ENCODE results near the gene RIPK4.

DNA sequence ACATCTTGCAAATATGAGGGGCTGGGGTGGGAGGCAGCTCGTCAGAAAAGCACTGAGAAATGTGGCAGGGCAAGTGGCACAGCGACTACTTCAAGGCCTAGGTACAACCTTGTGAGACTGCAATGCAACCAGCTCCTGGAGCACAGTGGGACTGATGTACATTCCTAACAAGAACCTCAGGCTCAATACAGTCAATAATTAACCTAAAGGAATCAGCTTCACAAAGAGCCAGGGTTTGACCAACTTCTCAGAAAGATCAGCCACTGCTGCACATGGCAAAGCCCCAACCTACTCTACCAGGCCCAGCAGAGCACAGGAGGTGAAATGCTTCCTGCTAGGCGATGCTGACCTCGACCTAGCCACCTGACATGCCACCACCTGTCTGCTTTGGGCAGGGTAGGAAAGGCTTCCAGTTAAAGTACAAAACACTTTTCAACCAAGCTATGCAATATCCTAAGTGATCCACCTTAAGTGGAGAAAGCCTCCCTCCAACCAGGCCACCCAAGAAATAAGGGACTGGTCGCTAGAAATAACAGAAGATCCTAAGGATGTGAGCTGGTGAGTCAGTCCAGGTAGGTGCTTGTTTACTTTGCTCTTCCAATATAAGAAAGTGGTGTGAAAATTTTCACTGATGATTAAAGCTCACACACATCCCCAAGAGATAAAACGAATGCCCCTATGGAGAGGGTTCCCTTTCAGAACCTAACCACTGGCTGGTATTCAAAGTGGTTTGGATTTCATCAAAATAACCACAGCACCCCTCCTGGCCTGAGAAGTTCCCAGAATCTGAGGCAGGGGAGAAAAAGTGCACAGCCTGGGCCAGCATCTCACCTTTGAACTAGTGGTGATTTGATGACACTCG lies 2.1 kb downstream of the RIPK4 start:
- TF ChIP-seq ZNF396 (CRISPR knock-in tag; IDR thresholded peaks at IDR 0.05; ENCODE audit: borderline replicate concordance), result no peak
- TF ChIP-seq, protein P1, sequence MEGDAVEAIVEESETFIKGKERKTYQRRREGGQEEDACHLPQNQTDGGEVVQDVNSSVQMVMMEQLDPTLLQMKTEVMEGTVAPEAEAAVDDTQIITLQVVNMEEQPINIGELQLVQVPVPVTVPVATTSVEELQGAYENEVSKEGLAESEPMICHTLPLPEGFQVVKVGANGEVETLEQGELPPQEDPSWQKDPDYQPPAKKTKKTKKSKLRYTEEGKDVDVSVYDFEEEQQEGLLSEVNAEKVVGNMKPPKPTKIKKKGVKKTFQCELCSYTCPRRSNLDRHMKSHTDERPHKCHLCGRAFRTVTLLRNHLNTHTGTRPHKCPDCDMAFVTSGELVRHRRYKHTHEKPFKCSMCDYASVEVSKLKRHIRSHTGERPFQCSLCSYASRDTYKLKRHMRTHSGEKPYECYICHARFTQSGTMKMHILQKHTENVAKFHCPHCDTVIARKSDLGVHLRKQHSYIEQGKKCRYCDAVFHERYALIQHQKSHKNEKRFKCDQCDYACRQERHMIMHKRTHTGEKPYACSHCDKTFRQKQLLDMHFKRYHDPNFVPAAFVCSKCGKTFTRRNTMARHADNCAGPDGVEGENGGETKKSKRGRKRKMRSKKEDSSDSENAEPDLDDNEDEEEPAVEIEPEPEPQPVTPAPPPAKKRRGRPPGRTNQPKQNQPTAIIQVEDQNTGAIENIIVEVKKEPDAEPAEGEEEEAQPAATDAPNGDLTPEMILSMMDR (IDR thresholded peaks at IDR 0.05), result no peak
- TF ChIP-seq, protein P2, sequence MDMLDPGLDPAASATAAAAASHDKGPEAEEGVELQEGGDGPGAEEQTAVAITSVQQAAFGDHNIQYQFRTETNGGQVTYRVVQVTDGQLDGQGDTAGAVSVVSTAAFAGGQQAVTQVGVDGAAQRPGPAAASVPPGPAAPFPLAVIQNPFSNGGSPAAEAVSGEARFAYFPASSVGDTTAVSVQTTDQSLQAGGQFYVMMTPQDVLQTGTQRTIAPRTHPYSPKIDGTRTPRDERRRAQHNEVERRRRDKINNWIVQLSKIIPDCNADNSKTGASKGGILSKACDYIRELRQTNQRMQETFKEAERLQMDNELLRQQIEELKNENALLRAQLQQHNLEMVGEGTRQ (CRISPR knock-in tag; IDR thresholded peaks at IDR 0.05), result no peak
- TF ChIP-seq, protein P3, sequence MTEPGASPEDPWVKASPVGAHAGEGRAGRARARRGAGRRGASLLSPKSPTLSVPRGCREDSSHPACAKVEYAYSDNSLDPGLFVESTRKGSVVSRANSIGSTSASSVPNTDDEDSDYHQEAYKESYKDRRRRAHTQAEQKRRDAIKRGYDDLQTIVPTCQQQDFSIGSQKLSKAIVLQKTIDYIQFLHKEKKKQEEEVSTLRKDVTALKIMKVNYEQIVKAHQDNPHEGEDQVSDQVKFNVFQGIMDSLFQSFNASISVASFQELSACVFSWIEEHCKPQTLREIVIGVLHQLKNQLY (CRISPR knock-in tag; IDR thresholded peaks at IDR 0.05), result no peak
- TF ChIP-seq, protein P4, sequence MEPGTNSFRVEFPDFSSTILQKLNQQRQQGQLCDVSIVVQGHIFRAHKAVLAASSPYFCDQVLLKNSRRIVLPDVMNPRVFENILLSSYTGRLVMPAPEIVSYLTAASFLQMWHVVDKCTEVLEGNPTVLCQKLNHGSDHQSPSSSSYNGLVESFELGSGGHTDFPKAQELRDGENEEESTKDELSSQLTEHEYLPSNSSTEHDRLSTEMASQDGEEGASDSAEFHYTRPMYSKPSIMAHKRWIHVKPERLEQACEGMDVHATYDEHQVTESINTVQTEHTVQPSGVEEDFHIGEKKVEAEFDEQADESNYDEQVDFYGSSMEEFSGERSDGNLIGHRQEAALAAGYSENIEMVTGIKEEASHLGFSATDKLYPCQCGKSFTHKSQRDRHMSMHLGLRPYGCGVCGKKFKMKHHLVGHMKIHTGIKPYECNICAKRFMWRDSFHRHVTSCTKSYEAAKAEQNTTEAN (CRISPR knock-in tag; IDR thresholded peaks at IDR 0.05), result no peak
- TF ChIP-seq, protein P5, sequence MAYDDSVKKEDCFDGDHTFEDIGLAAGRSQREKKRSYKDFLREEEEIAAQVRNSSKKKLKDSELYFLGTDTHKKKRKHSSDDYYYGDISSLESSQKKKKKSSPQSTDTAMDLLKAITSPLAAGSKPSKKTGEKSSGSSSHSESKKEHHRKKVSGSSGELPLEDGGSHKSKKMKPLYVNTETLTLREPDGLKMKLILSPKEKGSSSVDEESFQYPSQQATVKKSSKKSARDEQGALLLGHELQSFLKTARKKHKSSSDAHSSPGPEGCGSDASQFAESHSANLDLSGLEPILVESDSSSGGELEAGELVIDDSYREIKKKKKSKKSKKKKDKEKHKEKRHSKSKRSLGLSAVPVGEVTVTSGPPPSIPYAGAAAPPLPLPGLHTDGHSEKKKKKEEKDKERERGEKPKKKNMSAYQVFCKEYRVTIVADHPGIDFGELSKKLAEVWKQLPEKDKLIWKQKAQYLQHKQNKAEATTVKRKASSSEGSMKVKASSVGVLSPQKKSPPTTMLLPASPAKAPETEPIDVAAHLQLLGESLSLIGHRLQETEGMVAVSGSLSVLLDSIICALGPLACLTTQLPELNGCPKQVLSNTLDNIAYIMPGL (CRISPR knock-in tag; IDR thresholded peaks at IDR 0.05), result no peak
- no peak for TF ChIP-seq GABPB1 (CRISPR knock-in tag; IDR thresholded peaks at IDR 0.05)
- TF ChIP-seq ATF1 (CRISPR knock-in tag; IDR thresholded peaks at IDR 0.05), result no peak
- TF ChIP-seq, protein P6, sequence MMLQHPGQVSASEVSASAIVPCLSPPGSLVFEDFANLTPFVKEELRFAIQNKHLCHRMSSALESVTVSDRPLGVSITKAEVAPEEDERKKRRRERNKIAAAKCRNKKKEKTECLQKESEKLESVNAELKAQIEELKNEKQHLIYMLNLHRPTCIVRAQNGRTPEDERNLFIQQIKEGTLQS (CRISPR knock-in tag; conservative IDR thresholded peaks at IDR 0.05), result no peak
- no peak for TF ChIP-seq OVOL2 (CRISPR knock-in tag; IDR thresholded peaks at IDR 0.05; ENCODE audit: borderline replicate concordance)
- no peak for TF ChIP-seq MXD4 (CRISPR knock-in tag; IDR thresholded peaks at IDR 0.05; ENCODE audit: borderline replicate concordance)
- TF ChIP-seq RELA (CRISPR knock-in tag; IDR thresholded peaks at IDR 0.05; ENCODE audit: borderline replicate concordance), result no peak
